Measurements from ENCODE around the gene NMNAT3.

- TF ChIP-seq CTCF (IDR thresholded peaks at IDR 0.05) = no peak
- TF ChIP-seq POLR2A (IDR thresholded peaks at IDR 0.05) = no peak
Measured at GRCh38 chr3:139530717-139531116, 147.1 kb downstream of the NMNAT3 start.

Data from adrenal gland (tissue), 5 donors.